CD14-positive monocyte (primary cell): ENCODE results near the gene CRACDL. TPM values are rescaled to one million over a fixed set of nuclear protein-coding genes. Genes with fewer than 3 reads are reported as not detected.
A peak's percentile ranks its signal among the peaks of the same experiment; 100 is the strongest.

ENCODE experiments used
- DNase-seq, 3 donors: peaks; one replicate each; pipeline ENCODE4 v3.0.0-alpha.2; 2011 to 2022
- H2AFZ ChIP-seq: 2 replicates; pipeline ENCODE4 v1.6.0; 2012; ENCODE audit warnings: mild to moderate bottlenecking, low read depth, low read length, inconsistent platforms; ENCODE audit not compliant: insufficient read depth, poor library complexity, severe bottlenecking
- H3K27ac ChIP-seq, 2 donors: 1 replicate in 1 of 2; 2 replicates in 1 of 2; pipeline ENCODE4 v1.5.1; 2012 to 2013; ENCODE audit warnings: low read length in 2 of 2, control low read depth in 1 of 2, inconsistent platforms in 1 of 2, low read depth in 1 of 2, mild to moderate bottlenecking in 1 of 2
- H3K27me3 ChIP-seq, 2 donors: one replicate each; pipeline versions ENCODE4 v1.6.0 to v1.6.1; 2011 to 2013; ENCODE audit warnings: low read length in 2 of 2; ENCODE audit not compliant: control insufficient read depth in 2 of 2, insufficient read depth in 2 of 2
- H3K36me3 ChIP-seq, 2 donors: replicated peaks in 1 of 2; 1 replicate in 1 of 2; 2 replicates in 1 of 2; pipeline versions ENCODE4 v1.5.1 to v1.6.1; 2012 to 2013; ENCODE audit warnings: low read length in 2 of 2, control low read depth in 1 of 2, inconsistent platforms in 1 of 2, mild to moderate bottlenecking in 1 of 2; ENCODE audit not compliant: insufficient read depth in 2 of 2, control insufficient read depth in 1 of 2
- H3K4me1 ChIP-seq, 2 donors: 1 replicate in 1 of 2; 2 replicates in 1 of 2; pipeline versions ENCODE4 v1.5.1 to v1.6.1; 2012 to 2013; ENCODE audit warnings: low read length in 2 of 2, control low read depth in 1 of 2, inconsistent platforms in 1 of 2, mild to moderate bottlenecking in 1 of 2, moderate library complexity in 1 of 2; ENCODE audit not compliant: insufficient read depth in 2 of 2, control insufficient read depth in 1 of 2
- H3K4me2 ChIP-seq: replicated peaks from 2 replicates; pipeline ENCODE3; 2012; ENCODE audit warnings: low read length, moderate library complexity, mild to moderate bottlenecking; ENCODE audit not compliant: poor library complexity, severe bottlenecking; ENCODE audit errors: extremely low read depth
- H3K4me3 ChIP-seq, 3 experiments: fragments of 200-600 bp in 1 of 3; sonication (generic) in 1 of 3; replicated peaks in 1 of 3; 1 replicate in 2 of 3; 2 replicates in 1 of 3; pipeline ENCODE4 v1.5.1; 2011 to 2013; ENCODE audit warnings: low read length in 3 of 3, mild to moderate bottlenecking in 3 of 3, control low read depth in 2 of 3, low read depth in 2 of 3, inconsistent platforms in 1 of 3, moderate library complexity in 1 of 3
- H3K79me2 ChIP-seq: 2 replicates; pipeline ENCODE4 v1.6.0; 2012; ENCODE audit warnings: mild to moderate bottlenecking, control low read depth, inconsistent platforms, low read length, moderate library complexity; ENCODE audit not compliant: insufficient read depth
- H3K9ac ChIP-seq: 2 replicates; pipeline ENCODE4 v1.6.0; 2017; ENCODE audit warnings: low read length, mild to moderate bottlenecking; ENCODE audit not compliant: insufficient read depth, poor library complexity, severe bottlenecking
- H3K9me3 ChIP-seq, 2 donors: replicated peaks in 1 of 2; 1 replicate in 1 of 2; 2 replicates in 1 of 2; pipeline versions ENCODE4 v1.5.1 to v1.6.1; 2012 to 2013; ENCODE audit warnings: low read length in 2 of 2, control low read depth in 1 of 2; ENCODE audit not compliant: control insufficient read depth in 1 of 2, insufficient read depth in 1 of 2
- H4K20me1 ChIP-seq: 2 replicates; pipeline ENCODE4 v1.6.0; 2012; ENCODE audit warnings: mild to moderate bottlenecking, low read length, control low read depth, moderate library complexity; ENCODE audit not compliant: insufficient read depth
- H3K27ac Mint-ChIP-seq, 7 donors: one replicate each; pipeline ENCODE4 v1.8.0; 2020; ENCODE audit warnings: mild to moderate bottlenecking in 7 of 7, mixed read lengths in 7 of 7, moderate library complexity in 6 of 7, inconsistent platforms in 2 of 7
- H3K27me3 Mint-ChIP-seq, 3 donors: one replicate each; pipeline ENCODE4 v1.8.0; 2021 to 2022; ENCODE audit warnings: low read depth in 3 of 3, mild to moderate bottlenecking in 3 of 3, mixed read lengths in 3 of 3, moderate library complexity in 3 of 3, inconsistent platforms in 1 of 3
- H3K36me3 Mint-ChIP-seq, 2 donors: one replicate each; pipeline ENCODE4 v1.8.0; 2020; ENCODE audit warnings: mixed read lengths in 2 of 2, inconsistent platforms in 1 of 2, mild to moderate bottlenecking in 1 of 2
- H3K4me1 Mint-ChIP-seq: one replicate; pipeline ENCODE4 v1.8.0; 2020; ENCODE audit warnings: mild to moderate bottlenecking, mixed read lengths
- H3K4me3 Mint-ChIP-seq, 2 donors: one replicate each; pipeline ENCODE4 v1.8.0; 2020; ENCODE audit warnings: mild to moderate bottlenecking in 2 of 2, mixed read lengths in 2 of 2, moderate library complexity in 1 of 2
- H3K9me3 Mint-ChIP-seq, 7 donors: one replicate each; pipeline ENCODE4 v1.8.0; 2020 to 2022; ENCODE audit warnings: mixed read lengths in 7 of 7, mild to moderate bottlenecking in 6 of 7, moderate library complexity in 6 of 7, inconsistent platforms in 2 of 7
- WGBS: methylation state at CpG from one replicate; pipeline ENCODE4 v1.1.5; 2013; ENCODE audit warnings: missing lambda C conversion rate; ENCODE audit not compliant: insufficient coverage; 5-methylcytosine and 5-hydroxymethylcytosine counted together
- intact Hi-C, 2 donors: fragments of 100-400 bp; cut with micrococcal nuclease; formaldehyde crosslinking; loops; one replicate each; pipeline versions ENCODE4 v1.15.0 to v1.15.1; 2023
- polyA plus RNA-seq, 3 donors: library from polyadenylated mRNA; depleted of rRNA in 1 of 3; unstranded in 2 of 3; stranded (reverse) in 1 of 3; fragments of 300-500 nt in 2 of 3; fragments of >200 nt in 1 of 3; fragmentation: Illumina TruSeq in 2 of 3; gene quantifications; 1 replicate in 2 of 3; 2 replicates in 1 of 3; pipeline ENCODE4 v1.2.3, GENCODE V29; 2012 to 2021
- TF ChIP-seq, protein P1 (sequence below): fragments of 200-600 bp; IDR thresholded peaks from one replicate; pipeline ENCODE4 v1.8.0; 2022; ENCODE audit warnings: antibody characterized with exemption, mild to moderate bottlenecking

CRACDL gene
- polyA plus RNA-seq, 3 donors = 0.12 to 0.35 (median 0.28) TPM

- H4K20me1 ChIP-seq = no peaks in the 10 kb centered on the region
- whole genome bisulfite sequencing = 90% methylated on average over 8 of the region's 8 CpGs
- intact Hi-C loops = no loop called here
- H3K4me1 Mint-ChIP-seq = peaks cover 58% of the 10 kb centered on the region
- H3K27ac Mint-ChIP-seq = peak overlapping the region in 1 of 7 donors; percentile 48
- peaks cover 46 to 48% of the 10 kb centered on the region in 2 donors for H3K4me1 ChIP-seq
- H3K27ac ChIP-seq = no peak overlapping the region
- TF ChIP-seq, protein P1, sequence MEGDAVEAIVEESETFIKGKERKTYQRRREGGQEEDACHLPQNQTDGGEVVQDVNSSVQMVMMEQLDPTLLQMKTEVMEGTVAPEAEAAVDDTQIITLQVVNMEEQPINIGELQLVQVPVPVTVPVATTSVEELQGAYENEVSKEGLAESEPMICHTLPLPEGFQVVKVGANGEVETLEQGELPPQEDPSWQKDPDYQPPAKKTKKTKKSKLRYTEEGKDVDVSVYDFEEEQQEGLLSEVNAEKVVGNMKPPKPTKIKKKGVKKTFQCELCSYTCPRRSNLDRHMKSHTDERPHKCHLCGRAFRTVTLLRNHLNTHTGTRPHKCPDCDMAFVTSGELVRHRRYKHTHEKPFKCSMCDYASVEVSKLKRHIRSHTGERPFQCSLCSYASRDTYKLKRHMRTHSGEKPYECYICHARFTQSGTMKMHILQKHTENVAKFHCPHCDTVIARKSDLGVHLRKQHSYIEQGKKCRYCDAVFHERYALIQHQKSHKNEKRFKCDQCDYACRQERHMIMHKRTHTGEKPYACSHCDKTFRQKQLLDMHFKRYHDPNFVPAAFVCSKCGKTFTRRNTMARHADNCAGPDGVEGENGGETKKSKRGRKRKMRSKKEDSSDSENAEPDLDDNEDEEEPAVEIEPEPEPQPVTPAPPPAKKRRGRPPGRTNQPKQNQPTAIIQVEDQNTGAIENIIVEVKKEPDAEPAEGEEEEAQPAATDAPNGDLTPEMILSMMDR = no peak
- H3K27me3 ChIP-seq = no peaks in the 10 kb centered on the region
- no peak overlapping the region for H3K4me2 ChIP-seq
- H3K4me3 Mint-ChIP-seq = no peak overlapping the region
- no peaks in the 10 kb centered on the region for H3K9me3 ChIP-seq
- no peak for DNase-seq
- peak overlapping the region; percentile 74 for H2AFZ ChIP-seq
- H3K36me3 Mint-ChIP-seq = peaks cover 0 to 8% of the 10 kb centered on the region in 2 donors
- no peaks in the 10 kb centered on the region for H3K36me3 ChIP-seq
- peaks cover 3% of the 10 kb centered on the region for H3K79me2 ChIP-seq
- no peaks in the 10 kb centered on the region for H3K9me3 Mint-ChIP-seq
- H3K4me3 ChIP-seq = no peak overlapping the region
- peaks cover 0 to 4% (median 3%) of the 10 kb centered on the region in 3 donors for H3K27me3 Mint-ChIP-seq
- H3K9ac ChIP-seq = no peak overlapping the region
These were observed 131.8 kb downstream of the CRACDL start for GRCh38 chr2:98804265-98804650.

GRCh38 chr2:98803405-98804264 lies 132.4 kb downstream of the CRACDL start:
- no peak for DNase-seq
- intact Hi-C loops = no loop called here
- Histone ChIP-seq H4K20me1 (no peaks in the 10 kb centered on the region), H3K9ac (no peak overlapping the region), H2AFZ (no peak overlapping the region), H3K27ac (no peak overlapping the region), H3K27me3 (no peaks in the 10 kb centered on the region), H3K36me3 (no peaks in the 10 kb centered on the region), H3K4me2 (no peak overlapping the region), H3K9me3 (no peaks in the 10 kb centered on the region), H3K79me2 (peaks cover 3% of the 10 kb centered on the region), H3K4me1 (peaks cover 46 to 48% of the 10 kb centered on the region in 2 donors), H3K4me3 (no peak overlapping the region)
- TF ChIP-seq, protein P1 = no peak
- H3K27me3 Mint-ChIP-seq = peaks cover 0 to 4% (median 2%) of the 10 kb centered on the region in 3 donors
- H3K4me3 Mint-ChIP-seq = no peak overlapping the region
- H3K27ac Mint-ChIP-seq = no peak overlapping the region
- H3K9me3 Mint-ChIP-seq = no peaks in the 10 kb centered on the region
- H3K36me3 Mint-ChIP-seq = peaks cover 0 to 10% of the 10 kb centered on the region in 2 donors
- WGBS = 96% methylated on average over 9 of the region's 10 CpGs
- H3K4me1 Mint-ChIP-seq = peaks cover 59% of the 10 kb centered on the region
